Measurements from ENCODE around the gene SYNJ2. TPM values are rescaled to one million over a fixed set of nuclear protein-coding genes. Genes with fewer than 3 reads are reported as not detected.

Gene SYNJ2
- total and polyA plus RNA-seq, 2 experiments from 2014 or later, result 2.8 to 5.6 TPM

DNA sequence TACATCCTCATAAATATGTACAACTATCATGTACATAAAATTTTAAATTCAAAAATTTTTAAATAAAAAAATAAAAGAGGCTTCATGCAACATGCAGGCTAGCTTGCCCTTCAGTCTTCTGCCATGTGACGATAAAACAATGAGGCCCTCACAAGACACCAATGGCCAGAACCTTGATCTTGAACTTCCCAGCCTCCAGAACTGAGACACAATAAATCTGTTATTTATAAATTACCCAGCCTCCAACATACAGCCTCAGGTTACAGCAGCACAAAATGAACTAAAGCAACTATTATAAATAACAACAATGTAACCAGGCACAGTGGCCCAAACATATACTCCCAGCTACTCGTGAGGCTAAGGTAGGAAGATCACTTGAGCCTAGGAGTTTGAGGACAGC lies 143.6 kb downstream of the SYNJ2 start:
- Histone ChIP-seq H3K27ac (ENCODE audit: low read depth) (no peak overlapping the region), H4K20me1 (replicated peaks; ENCODE audit: insufficient read depth) (no peaks in the 10 kb centered on the region), H3K4me1 (ENCODE audit: insufficient read depth) (no peaks in the 10 kb centered on the region), H3K79me2 (replicated peaks; ENCODE audit: insufficient read depth) (no peaks in the 10 kb centered on the region), H3F3A (replicated peaks; ENCODE audit: low read depth) (no peaks in the 10 kb centered on the region), H2AFZ (no peak overlapping the region), H3K9me2 (ENCODE audit: insufficient read depth) (no peaks in the 10 kb centered on the region), H3K36me3 (ENCODE audit: insufficient read depth) (no peaks in the 10 kb centered on the region), H3K4me2 (no peak overlapping the region), H3K27me3 (ENCODE audit: insufficient read depth) (no peaks in the 10 kb centered on the region), H3K4me3 (no peak overlapping the region)
- H3K36me3 Mint-ChIP-seq (ENCODE audit: low read depth), result peaks cover 3% of the 10 kb centered on the region; the same call in 2 of the 3 replicates
- no peak overlapping the region for H3K4me3 Mint-ChIP-seq
- peaks cover 2% of the 10 kb centered on the region; the same call in 2 of the 3 replicates for H3K4me1 Mint-ChIP-seq
- DNase-seq (ENCODE audit: low spot score), result no peak
- no peak for ATAC-seq
- TF ChIP-seq NANOG (IDR thresholded peaks at IDR 0.05; ENCODE audit: borderline replicate concordance), result no peak
- no peak for TF ChIP-seq STAT1 (IDR thresholded peaks at IDR 0.05; ENCODE audit: unreplicated experiment)
- no peak for TF ChIP-seq EZH2phosphoT487 (IDR thresholded peaks at IDR 0.05; ENCODE audit: unreplicated experiment)
- TF ChIP-seq, protein P1, sequence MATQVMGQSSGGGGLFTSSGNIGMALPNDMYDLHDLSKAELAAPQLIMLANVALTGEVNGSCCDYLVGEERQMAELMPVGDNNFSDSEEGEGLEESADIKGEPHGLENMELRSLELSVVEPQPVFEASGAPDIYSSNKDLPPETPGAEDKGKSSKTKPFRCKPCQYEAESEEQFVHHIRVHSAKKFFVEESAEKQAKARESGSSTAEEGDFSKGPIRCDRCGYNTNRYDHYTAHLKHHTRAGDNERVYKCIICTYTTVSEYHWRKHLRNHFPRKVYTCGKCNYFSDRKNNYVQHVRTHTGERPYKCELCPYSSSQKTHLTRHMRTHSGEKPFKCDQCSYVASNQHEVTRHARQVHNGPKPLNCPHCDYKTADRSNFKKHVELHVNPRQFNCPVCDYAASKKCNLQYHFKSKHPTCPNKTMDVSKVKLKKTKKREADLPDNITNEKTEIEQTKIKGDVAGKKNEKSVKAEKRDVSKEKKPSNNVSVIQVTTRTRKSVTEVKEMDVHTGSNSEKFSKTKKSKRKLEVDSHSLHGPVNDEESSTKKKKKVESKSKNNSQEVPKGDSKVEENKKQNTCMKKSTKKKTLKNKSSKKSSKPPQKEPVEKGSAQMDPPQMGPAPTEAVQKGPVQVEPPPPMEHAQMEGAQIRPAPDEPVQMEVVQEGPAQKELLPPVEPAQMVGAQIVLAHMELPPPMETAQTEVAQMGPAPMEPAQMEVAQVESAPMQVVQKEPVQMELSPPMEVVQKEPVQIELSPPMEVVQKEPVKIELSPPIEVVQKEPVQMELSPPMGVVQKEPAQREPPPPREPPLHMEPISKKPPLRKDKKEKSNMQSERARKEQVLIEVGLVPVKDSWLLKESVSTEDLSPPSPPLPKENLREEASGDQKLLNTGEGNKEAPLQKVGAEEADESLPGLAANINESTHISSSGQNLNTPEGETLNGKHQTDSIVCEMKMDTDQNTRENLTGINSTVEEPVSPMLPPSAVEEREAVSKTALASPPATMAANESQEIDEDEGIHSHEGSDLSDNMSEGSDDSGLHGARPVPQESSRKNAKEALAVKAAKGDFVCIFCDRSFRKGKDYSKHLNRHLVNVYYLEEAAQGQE (IDR thresholded peaks at IDR 0.05; ENCODE audit: unreplicated experiment), result no peak
- TF ChIP-seq, protein P2, sequence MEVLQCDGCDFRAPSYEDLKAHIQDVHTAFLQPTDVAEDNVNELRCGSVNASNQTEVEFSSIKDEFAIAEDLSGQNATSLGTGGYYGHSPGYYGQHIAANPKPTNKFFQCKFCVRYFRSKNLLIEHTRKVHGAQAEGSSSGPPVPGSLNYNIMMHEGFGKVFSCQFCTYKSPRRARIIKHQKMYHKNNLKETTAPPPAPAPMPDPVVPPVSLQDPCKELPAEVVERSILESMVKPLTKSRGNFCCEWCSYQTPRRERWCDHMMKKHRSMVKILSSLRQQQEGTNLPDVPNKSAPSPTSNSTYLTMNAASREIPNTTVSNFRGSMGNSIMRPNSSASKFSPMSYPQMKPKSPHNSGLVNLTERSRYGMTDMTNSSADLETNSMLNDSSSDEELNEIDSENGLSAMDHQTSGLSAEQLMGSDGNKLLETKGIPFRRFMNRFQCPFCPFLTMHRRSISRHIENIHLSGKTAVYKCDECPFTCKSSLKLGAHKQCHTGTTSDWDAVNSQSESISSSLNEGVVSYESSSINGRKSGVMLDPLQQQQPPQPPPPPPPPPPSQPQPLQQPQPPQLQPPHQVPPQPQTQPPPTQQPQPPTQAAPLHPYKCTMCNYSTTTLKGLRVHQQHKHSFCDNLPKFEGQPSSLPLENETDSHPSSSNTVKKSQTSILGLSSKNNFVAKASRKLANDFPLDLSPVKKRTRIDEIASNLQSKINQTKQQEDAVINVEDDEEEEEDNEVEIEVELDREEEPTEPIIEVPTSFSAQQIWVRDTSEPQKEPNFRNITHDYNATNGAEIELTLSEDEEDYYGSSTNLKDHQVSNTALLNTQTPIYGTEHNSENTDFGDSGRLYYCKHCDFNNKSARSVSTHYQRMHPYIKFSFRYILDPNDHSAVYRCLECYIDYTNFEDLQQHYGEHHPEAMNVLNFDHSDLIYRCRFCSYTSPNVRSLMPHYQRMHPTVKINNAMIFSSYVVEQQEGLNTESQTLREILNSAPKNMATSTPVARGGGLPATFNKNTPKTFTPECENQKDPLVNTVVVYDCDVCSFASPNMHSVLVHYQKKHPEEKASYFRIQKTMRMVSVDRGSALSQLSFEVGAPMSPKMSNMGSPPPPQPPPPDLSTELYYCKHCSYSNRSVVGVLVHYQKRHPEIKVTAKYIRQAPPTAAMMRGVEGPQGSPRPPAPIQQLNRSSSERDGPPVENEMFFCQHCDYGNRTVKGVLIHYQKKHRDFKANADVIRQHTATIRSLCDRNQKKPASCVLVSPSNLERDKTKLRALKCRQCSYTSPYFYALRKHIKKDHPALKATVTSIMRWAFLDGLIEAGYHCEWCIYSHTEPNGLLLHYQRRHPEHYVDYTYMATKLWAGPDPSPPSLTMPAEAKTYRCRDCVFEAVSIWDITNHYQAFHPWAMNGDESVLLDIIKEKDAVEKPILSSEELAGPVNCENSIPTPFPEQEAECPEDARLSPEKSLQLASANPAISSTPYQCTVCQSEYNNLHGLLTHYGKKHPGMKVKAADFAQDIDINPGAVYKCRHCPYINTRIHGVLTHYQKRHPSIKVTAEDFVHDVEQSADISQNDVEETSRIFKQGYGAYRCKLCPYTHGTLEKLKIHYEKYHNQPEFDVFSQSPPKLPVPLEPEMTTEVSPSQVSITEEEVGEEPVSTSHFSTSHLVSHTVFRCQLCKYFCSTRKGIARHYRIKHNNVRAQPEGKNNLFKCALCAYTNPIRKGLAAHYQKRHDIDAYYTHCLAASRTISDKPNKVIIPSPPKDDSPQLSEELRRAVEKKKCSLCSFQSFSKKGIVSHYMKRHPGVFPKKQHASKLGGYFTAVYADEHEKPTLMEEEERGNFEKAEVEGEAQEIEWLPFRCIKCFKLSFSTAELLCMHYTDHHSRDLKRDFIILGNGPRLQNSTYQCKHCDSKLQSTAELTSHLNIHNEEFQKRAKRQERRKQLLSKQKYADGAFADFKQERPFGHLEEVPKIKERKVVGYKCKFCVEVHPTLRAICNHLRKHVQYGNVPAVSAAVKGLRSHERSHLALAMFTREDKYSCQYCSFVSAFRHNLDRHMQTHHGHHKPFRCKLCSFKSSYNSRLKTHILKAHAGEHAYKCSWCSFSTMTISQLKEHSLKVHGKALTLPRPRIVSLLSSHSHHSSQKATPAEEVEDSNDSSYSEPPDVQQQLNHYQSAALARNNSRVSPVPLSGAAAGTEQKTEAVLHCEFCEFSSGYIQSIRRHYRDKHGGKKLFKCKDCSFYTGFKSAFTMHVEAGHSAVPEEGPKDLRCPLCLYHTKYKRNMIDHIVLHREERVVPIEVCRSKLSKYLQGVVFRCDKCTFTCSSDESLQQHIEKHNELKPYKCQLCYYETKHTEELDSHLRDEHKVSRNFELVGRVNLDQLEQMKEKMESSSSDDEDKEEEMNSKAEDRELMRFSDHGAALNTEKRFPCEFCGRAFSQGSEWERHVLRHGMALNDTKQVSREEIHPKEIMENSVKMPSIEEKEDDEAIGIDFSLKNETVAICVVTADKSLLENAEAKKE (CRISPR knock-in tag; IDR thresholded peaks at IDR 0.05), result no peak
- no peak for TF ChIP-seq EZH2 (IDR thresholded peaks at IDR 0.05; ENCODE audit: low read depth, unreplicated experiment)
- TF ChIP-seq CREB1 (CRISPR knock-in tag; IDR thresholded peaks at IDR 0.05; ENCODE audit: low read depth), result no peak
- TF ChIP-seq, protein P3, sequence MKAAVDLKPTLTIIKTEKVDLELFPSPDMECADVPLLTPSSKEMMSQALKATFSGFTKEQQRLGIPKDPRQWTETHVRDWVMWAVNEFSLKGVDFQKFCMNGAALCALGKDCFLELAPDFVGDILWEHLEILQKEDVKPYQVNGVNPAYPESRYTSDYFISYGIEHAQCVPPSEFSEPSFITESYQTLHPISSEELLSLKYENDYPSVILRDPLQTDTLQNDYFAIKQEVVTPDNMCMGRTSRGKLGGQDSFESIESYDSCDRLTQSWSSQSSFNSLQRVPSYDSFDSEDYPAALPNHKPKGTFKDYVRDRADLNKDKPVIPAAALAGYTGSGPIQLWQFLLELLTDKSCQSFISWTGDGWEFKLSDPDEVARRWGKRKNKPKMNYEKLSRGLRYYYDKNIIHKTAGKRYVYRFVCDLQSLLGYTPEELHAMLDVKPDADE (IDR thresholded peaks at IDR 0.05), result no peak
- TF ChIP-seq JUNB (IDR thresholded peaks at IDR 0.05; ENCODE audit: unreplicated experiment), result no peak
- no peak for TF ChIP-seq ZNF114 (CRISPR knock-in tag; IDR thresholded peaks at IDR 0.05)
- no peak for TF ChIP-seq POLR2AphosphoS5 (IDR thresholded peaks at IDR 0.05; ENCODE audit: low read depth)
- no peak overlapping the region for H3K27ac Mint-ChIP-seq
- no peaks in the 10 kb centered on the region; the same call in 2 of the 3 replicates for H3K9me3 Mint-ChIP-seq
- H3K27me3 Mint-ChIP-seq (ENCODE audit: insufficient read depth, low read depth, poor library complexity), result peaks cover 1% of the 10 kb centered on the region

All from GM23338 (cell line).